DND-41 (cell line): ENCODE measurements around the gene ZNF366.

Experiments
- ATAC-seq: fragments of 200-7000 bp; cut with Tn5 transposase; 3 replicates; pipeline ENCODE4 v1.9.1; 2021; ENCODE audit warnings: low read depth; ENCODE audit not compliant: insufficient read depth
- DNase-seq: peaks from one replicate; pipeline ENCODE4 v3.0.0-alpha.2; 2020
- H2AFZ ChIP-seq: 2 replicates; pipeline ENCODE4 v1.6.0; 2012; ENCODE audit warnings: low read depth, low read length
- H3K27ac ChIP-seq: 2 replicates; pipeline ENCODE4 v1.5.1; 2012; ENCODE audit warnings: low read length, inconsistent platforms
- H3K27me3 ChIP-seq: fragments of 200-600 bp; sonication (generic); 2 replicates; pipeline ENCODE4 v1.6.0; 2012; ENCODE audit warnings: low read length, mild to moderate bottlenecking, inconsistent platforms; ENCODE audit not compliant: insufficient read depth, poor library complexity
- H3K36me3 ChIP-seq: 2 replicates; pipeline ENCODE4 v1.5.1; 2012; ENCODE audit warnings: low read length, inconsistent platforms; ENCODE audit not compliant: insufficient read depth
- H3K4me1 ChIP-seq: 2 replicates; pipeline ENCODE4 v1.5.1; 2012; ENCODE audit warnings: mild to moderate bottlenecking, low read length; ENCODE audit not compliant: insufficient read depth
- H3K4me2 ChIP-seq: 2 replicates; pipeline ENCODE4 v1.6.0; 2012; ENCODE audit warnings: mild to moderate bottlenecking, moderate library complexity, low read length, inconsistent platforms; ENCODE audit not compliant: insufficient read depth
- H3K4me3 ChIP-seq, 2 experiments: fragments of 200-600 bp in 1 of 2; shearing (Covaris generic) in 1 of 2; 2 replicates each; pipeline ENCODE4 v1.5.1; 2012 to 2016; ENCODE audit warnings: inconsistent platforms in 2 of 2, low read length in 2 of 2, mild to moderate bottlenecking in 2 of 2, low read depth in 1 of 2, moderate library complexity in 1 of 2
- H3K79me2 ChIP-seq: 2 replicates; pipeline ENCODE4 v1.6.0; 2012; ENCODE audit warnings: low read length, inconsistent platforms; ENCODE audit not compliant: insufficient read depth
- H3K9ac ChIP-seq: 2 replicates; pipeline ENCODE4 v1.6.0; 2012; ENCODE audit warnings: low read depth, mild to moderate bottlenecking, inconsistent platforms, low read length, moderate library complexity
- H3K9me3 ChIP-seq: 2 replicates; pipeline ENCODE4 v1.5.1; 2012; ENCODE audit warnings: low read length, moderate library complexity, mild to moderate bottlenecking, inconsistent platforms; ENCODE audit not compliant: insufficient read depth, severe bottlenecking
- H4K20me1 ChIP-seq: 2 replicates; pipeline ENCODE4 v1.6.0; 2012; ENCODE audit warnings: low read length; ENCODE audit not compliant: insufficient read depth
- EZH2 ChIP-seq: IDR thresholded peaks from 3 replicates; pipeline ENCODE4 v1.6.1; 2012; ENCODE audit warnings: borderline replicate concordance, low read depth, mild to moderate bottlenecking, moderate library complexity, low read length, inconsistent platforms; ENCODE audit not compliant: severe bottlenecking
- TF ChIP-seq, protein P1 (sequence below): IDR thresholded peaks from 2 replicates; pipeline ENCODE4 v1.5.1; 2012; ENCODE audit warnings: borderline replicate concordance, low read length, moderate library complexity, mild to moderate bottlenecking; ENCODE audit not compliant: poor library complexity, severe bottlenecking; ENCODE audit errors: extremely low read depth

ZNF366 gene

GRCh38 chr5:72428669-72429068 lies 78.5 kb downstream of the ZNF366 start:
- no peak overlapping the region for H3K4me3 ChIP-seq
- no peak overlapping the region for H2AFZ ChIP-seq
- DNase-seq (no peak), ATAC-seq (no peak)
- H3K9me3 ChIP-seq: no peaks in the 10 kb centered on the region
- no peak overlapping the region for H3K27ac ChIP-seq
- H3K36me3 ChIP-seq: no peaks in the 10 kb centered on the region
- TF ChIP-seq, protein P1, sequence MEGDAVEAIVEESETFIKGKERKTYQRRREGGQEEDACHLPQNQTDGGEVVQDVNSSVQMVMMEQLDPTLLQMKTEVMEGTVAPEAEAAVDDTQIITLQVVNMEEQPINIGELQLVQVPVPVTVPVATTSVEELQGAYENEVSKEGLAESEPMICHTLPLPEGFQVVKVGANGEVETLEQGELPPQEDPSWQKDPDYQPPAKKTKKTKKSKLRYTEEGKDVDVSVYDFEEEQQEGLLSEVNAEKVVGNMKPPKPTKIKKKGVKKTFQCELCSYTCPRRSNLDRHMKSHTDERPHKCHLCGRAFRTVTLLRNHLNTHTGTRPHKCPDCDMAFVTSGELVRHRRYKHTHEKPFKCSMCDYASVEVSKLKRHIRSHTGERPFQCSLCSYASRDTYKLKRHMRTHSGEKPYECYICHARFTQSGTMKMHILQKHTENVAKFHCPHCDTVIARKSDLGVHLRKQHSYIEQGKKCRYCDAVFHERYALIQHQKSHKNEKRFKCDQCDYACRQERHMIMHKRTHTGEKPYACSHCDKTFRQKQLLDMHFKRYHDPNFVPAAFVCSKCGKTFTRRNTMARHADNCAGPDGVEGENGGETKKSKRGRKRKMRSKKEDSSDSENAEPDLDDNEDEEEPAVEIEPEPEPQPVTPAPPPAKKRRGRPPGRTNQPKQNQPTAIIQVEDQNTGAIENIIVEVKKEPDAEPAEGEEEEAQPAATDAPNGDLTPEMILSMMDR: no peak
- TF ChIP-seq EZH2: no peak
- H3K27me3 ChIP-seq: peaks cover 14% of the 10 kb centered on the region
- no peaks in the 10 kb centered on the region for H4K20me1 ChIP-seq
- H3K4me2 ChIP-seq: no peak overlapping the region
- no peak overlapping the region for H3K9ac ChIP-seq
- no peaks in the 10 kb centered on the region for H3K79me2 ChIP-seq
- no peaks in the 10 kb centered on the region for H3K4me1 ChIP-seq

- H3K4me3 ChIP-seq: no peak overlapping the region
- peaks cover 14% of the 10 kb centered on the region for H3K27me3 ChIP-seq
- ATAC-seq (no peak), DNase-seq (no peak)
- no peak overlapping the region for H3K4me2 ChIP-seq
- H3K36me3 ChIP-seq: no peaks in the 10 kb centered on the region
- no peaks in the 10 kb centered on the region for H3K4me1 ChIP-seq
- no peak overlapping the region for H3K27ac ChIP-seq
- no peak overlapping the region for H2AFZ ChIP-seq
- no peak overlapping the region for H3K9ac ChIP-seq
- TF ChIP-seq, protein P1: no peak
- no peak for TF ChIP-seq EZH2
- H3K9me3 ChIP-seq: no peaks in the 10 kb centered on the region
- no peaks in the 10 kb centered on the region for H3K79me2 ChIP-seq
- no peaks in the 10 kb centered on the region for H4K20me1 ChIP-seq
These were observed 79.4 kb downstream of the ZNF366 start for GRCh38 chr5:72427488-72428437.

DNA sequence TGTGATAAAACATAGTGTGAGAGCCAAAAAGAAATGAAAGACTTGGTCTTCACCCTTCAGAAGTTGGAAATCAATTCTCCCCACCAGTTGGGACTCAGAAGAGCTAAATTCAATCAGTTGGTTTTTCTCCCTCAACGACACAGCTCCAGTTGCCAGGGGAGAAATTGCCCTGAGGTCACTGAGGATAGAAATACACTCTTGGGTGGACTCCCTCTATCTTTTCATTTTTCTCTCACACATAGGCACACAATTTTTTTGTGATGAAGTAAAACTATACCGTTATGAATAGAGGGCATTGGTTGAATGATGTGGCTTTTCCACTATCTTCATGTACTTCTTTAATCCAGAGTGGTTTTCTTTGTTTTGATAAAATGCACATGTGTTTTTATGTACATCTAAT lies 80.2 kb downstream of the ZNF366 start:
- TF ChIP-seq, protein P1: no peak
- TF ChIP-seq EZH2: no peak
- Histone ChIP-seq H3K4me1 (no peaks in the 10 kb centered on the region), H3K4me2 (no peak overlapping the region), H3K27ac (no peak overlapping the region), H3K79me2 (no peaks in the 10 kb centered on the region), H3K4me3 (no peak overlapping the region), H2AFZ (no peak overlapping the region), H3K9me3 (no peaks in the 10 kb centered on the region), H4K20me1 (no peaks in the 10 kb centered on the region), H3K36me3 (no peaks in the 10 kb centered on the region), H3K9ac (no peak overlapping the region), H3K27me3 (peaks cover 14% of the 10 kb centered on the region)
- no peak for DNase-seq
- ATAC-seq: no peak
